Tibial nerve (tissue), 3 donors: ENCODE measurements around the gene SETD1A.

Source experiments
- POLR2A ChIP-seq, 2 donors: fragments of 450-650 bp; IDR thresholded peaks; one replicate each; pipeline ENCODE4 v1.6.1; 2017; ENCODE audit warnings: antibody characterized with exemption in 2 of 2, mild to moderate bottlenecking in 2 of 2, moderate library complexity in 2 of 2
- TF ChIP-seq, protein P1 (sequence below), 5 experiments: fragments of 200-600 bp in 3 of 5; fragments of 450-650 bp in 2 of 5; sonication (generic) in 3 of 5; IDR thresholded peaks; one replicate each; pipeline ENCODE4 v1.5.1; 2016 to 2019; ENCODE audit warnings: antibody characterized with exemption in 5 of 5, mild to moderate bottlenecking in 3 of 5, moderate library complexity in 2 of 5

DNA sequence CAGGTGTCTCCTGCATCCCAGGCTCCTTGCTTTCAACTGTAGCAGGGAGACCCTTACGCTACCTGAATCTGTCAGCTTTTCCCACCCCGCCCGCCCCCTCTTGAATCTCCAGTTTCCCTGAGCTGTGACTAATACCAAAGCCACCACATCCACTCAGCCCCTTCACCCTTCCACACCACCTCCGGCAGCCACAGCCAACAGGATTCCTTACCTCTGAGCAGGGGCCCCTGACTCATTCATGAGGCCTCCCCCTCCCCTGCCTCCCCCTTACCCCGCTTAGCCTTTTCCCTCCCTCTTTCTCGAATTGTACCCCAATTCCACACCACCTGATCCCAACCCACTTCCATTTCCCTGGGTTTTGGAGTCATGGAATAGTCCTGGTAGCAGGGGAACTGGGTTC lies 50.6 kb downstream of the SETD1A start:
- TF ChIP-seq, protein P1, sequence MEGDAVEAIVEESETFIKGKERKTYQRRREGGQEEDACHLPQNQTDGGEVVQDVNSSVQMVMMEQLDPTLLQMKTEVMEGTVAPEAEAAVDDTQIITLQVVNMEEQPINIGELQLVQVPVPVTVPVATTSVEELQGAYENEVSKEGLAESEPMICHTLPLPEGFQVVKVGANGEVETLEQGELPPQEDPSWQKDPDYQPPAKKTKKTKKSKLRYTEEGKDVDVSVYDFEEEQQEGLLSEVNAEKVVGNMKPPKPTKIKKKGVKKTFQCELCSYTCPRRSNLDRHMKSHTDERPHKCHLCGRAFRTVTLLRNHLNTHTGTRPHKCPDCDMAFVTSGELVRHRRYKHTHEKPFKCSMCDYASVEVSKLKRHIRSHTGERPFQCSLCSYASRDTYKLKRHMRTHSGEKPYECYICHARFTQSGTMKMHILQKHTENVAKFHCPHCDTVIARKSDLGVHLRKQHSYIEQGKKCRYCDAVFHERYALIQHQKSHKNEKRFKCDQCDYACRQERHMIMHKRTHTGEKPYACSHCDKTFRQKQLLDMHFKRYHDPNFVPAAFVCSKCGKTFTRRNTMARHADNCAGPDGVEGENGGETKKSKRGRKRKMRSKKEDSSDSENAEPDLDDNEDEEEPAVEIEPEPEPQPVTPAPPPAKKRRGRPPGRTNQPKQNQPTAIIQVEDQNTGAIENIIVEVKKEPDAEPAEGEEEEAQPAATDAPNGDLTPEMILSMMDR (IDR thresholded peaks at IDR 0.05), result no peak
- no peak for TF ChIP-seq POLR2A (IDR thresholded peaks at IDR 0.05)
